Measurements from ENCODE around the gene SCMH1. TPM values are rescaled to one million over a fixed set of nuclear protein-coding genes. Genes with fewer than 3 reads are reported as not detected.

SCMH1 gene
- polyA plus RNA-seq (23.0 and 28.9 TPM in 2 replicates), polyA minus RNA-seq (53.9 and 73.8 TPM in 2 replicates)

DNA sequence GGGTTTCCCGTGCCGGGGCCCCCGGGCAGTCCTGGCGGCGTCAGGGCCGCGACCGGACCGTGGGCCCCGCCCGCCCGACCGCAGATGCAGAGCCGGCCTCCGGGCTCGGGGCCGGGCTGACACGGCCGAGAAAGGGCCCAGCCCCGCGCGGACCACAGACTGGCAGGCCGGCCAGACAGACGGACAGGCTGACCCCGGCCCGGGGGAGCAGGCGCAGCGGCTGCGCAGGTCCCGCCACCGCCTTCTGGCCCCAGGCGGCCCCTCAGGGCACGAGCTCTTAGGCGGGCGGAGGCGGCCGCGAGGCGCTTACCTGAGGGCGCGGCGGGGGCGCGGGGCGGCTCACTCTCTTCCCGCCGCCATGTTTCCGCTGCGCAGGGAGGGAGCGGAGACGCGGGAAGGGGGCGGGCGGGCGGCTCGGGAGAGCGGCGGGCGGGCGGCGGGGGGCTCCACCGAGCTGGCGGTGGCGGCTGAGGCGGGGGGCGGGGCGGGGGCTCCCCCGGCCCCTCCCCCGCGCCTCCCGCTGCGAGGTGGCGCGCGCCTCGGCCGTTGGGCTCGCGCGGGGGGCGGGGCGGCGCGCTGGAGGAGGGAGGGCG, at the start of gene SCMH1:
SCMH1 (minus strand) TSS at position 558 of the 593 bp plus-strand sequence. CDS start 56,173 bp downstream, outside the sequence.
- Histone ChIP-seq H3K9ac (ENCODE audit: low read length) (peak within 1 kb of the TSS; percentile 80), H3K4me2 (ENCODE audit: low read length) (peak within 1 kb of the TSS; percentile 79), H2AFZ (ENCODE audit: low read depth, low read length) (peak within 1 kb of the TSS; percentile 56), H3K4me3 (ENCODE audit: low read length) (peak within 1 kb of the TSS; percentile 78), H3K9me2 (ENCODE audit: insufficient read depth, low read length) (no peaks in the 10 kb centered on the region), H4K20me1 (ENCODE audit: insufficient read depth) (no peaks in the 10 kb centered on the region), H3K9me3 (ENCODE audit: low read length) (no peaks in the 10 kb centered on the region), H3K79me2 (replicated peaks; ENCODE audit: insufficient read depth, low read length) (peaks cover 15% of the 10 kb centered on the region), H3F3A (ENCODE audit: insufficient read depth, low read length, poor library complexity, severe bottlenecking) (peaks cover 5% of the 10 kb centered on the region), H3K27me3 (ENCODE audit: insufficient read depth, low read depth, low read length) (no peaks in the 10 kb centered on the region), H3K27ac (ENCODE audit: low read length) (peak within 1 kb of the TSS; percentile 46), H3K36me3 (ENCODE audit: insufficient read depth, low read length) (no peaks in the 10 kb centered on the region)
- TF ChIP-seq POLR2AphosphoS5 (IDR thresholded peaks at IDR 0.05): peak; percentile 49
- TF ChIP-seq, protein P1, sequence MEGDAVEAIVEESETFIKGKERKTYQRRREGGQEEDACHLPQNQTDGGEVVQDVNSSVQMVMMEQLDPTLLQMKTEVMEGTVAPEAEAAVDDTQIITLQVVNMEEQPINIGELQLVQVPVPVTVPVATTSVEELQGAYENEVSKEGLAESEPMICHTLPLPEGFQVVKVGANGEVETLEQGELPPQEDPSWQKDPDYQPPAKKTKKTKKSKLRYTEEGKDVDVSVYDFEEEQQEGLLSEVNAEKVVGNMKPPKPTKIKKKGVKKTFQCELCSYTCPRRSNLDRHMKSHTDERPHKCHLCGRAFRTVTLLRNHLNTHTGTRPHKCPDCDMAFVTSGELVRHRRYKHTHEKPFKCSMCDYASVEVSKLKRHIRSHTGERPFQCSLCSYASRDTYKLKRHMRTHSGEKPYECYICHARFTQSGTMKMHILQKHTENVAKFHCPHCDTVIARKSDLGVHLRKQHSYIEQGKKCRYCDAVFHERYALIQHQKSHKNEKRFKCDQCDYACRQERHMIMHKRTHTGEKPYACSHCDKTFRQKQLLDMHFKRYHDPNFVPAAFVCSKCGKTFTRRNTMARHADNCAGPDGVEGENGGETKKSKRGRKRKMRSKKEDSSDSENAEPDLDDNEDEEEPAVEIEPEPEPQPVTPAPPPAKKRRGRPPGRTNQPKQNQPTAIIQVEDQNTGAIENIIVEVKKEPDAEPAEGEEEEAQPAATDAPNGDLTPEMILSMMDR (IDR thresholded peaks at IDR 0.05; ENCODE audit: poor library complexity, severe bottlenecking): no peak

GRCh38 chr1:41291195-41291594, 49.1 kb upstream of the SCMH1 start:
- Histone ChIP-seq H3K9me3 (ENCODE audit: low read length) (no peaks in the 10 kb centered on the region), H2AFZ (ENCODE audit: low read depth, low read length) (no peak overlapping the region), H3F3A (ENCODE audit: insufficient read depth, low read length, poor library complexity, severe bottlenecking) (no peaks in the 10 kb centered on the region), H3K4me2 (ENCODE audit: low read length) (no peak overlapping the region), H3K9ac (ENCODE audit: low read length) (no peak overlapping the region), H3K9me2 (ENCODE audit: insufficient read depth, low read length) (no peaks in the 10 kb centered on the region), H3K27me3 (ENCODE audit: insufficient read depth, low read depth, low read length) (no peaks in the 10 kb centered on the region), H4K20me1 (ENCODE audit: insufficient read depth) (no peaks in the 10 kb centered on the region), H3K4me3 (ENCODE audit: low read length) (no peak overlapping the region), H3K36me3 (ENCODE audit: insufficient read depth, low read length) (no peaks in the 10 kb centered on the region), H3K27ac (ENCODE audit: low read length) (no peak overlapping the region), H3K79me2 (replicated peaks; ENCODE audit: insufficient read depth, low read length) (no peaks in the 10 kb centered on the region)
- no peak for TF ChIP-seq POLR2AphosphoS5 (IDR thresholded peaks at IDR 0.05)
- TF ChIP-seq EP300 (conservative IDR thresholded peaks at IDR 0.05; ENCODE audit: poor library complexity, severe bottlenecking): no peak
- TF ChIP-seq SMC3 (conservative IDR thresholded peaks at IDR 0.05; ENCODE audit: poor library complexity): no peak

- H3K4me3 ChIP-seq (ENCODE audit: low read length): no peak overlapping the region
- no peak overlapping the region for H3K4me2 ChIP-seq (ENCODE audit: low read length)
- H3K36me3 ChIP-seq (ENCODE audit: insufficient read depth, low read length): no peaks in the 10 kb centered on the region
- H3F3A ChIP-seq (ENCODE audit: insufficient read depth, low read length, poor library complexity, severe bottlenecking): no peaks in the 10 kb centered on the region
- no peak overlapping the region for H2AFZ ChIP-seq (ENCODE audit: low read depth, low read length)
- no peaks in the 10 kb centered on the region for H3K79me2 ChIP-seq (replicated peaks; ENCODE audit: insufficient read depth, low read length)
- H4K20me1 ChIP-seq (ENCODE audit: insufficient read depth): no peaks in the 10 kb centered on the region
- H3K9ac ChIP-seq (ENCODE audit: low read length): no peak overlapping the region
- H3K27ac ChIP-seq (ENCODE audit: low read length): no peak overlapping the region
- TF ChIP-seq EP300 (conservative IDR thresholded peaks at IDR 0.05; ENCODE audit: poor library complexity, severe bottlenecking): no peak
- TF ChIP-seq, protein P1 (IDR thresholded peaks at IDR 0.05; ENCODE audit: poor library complexity, severe bottlenecking): no peak
- TF ChIP-seq POLR2AphosphoS5 (IDR thresholded peaks at IDR 0.05): no peak
- no peak for TF ChIP-seq TAF1 (IDR thresholded peaks at IDR 0.05; ENCODE audit: low read depth)
- TF ChIP-seq EZH2 (IDR thresholded peaks at IDR 0.05; ENCODE audit: borderline replicate concordance, insufficient read depth, low read length, poor library complexity, severe bottlenecking): no peak
- TF ChIP-seq MXI1 (conservative IDR thresholded peaks at IDR 0.05; ENCODE audit: poor library complexity, severe bottlenecking): no peak
- TF ChIP-seq, protein P2, sequence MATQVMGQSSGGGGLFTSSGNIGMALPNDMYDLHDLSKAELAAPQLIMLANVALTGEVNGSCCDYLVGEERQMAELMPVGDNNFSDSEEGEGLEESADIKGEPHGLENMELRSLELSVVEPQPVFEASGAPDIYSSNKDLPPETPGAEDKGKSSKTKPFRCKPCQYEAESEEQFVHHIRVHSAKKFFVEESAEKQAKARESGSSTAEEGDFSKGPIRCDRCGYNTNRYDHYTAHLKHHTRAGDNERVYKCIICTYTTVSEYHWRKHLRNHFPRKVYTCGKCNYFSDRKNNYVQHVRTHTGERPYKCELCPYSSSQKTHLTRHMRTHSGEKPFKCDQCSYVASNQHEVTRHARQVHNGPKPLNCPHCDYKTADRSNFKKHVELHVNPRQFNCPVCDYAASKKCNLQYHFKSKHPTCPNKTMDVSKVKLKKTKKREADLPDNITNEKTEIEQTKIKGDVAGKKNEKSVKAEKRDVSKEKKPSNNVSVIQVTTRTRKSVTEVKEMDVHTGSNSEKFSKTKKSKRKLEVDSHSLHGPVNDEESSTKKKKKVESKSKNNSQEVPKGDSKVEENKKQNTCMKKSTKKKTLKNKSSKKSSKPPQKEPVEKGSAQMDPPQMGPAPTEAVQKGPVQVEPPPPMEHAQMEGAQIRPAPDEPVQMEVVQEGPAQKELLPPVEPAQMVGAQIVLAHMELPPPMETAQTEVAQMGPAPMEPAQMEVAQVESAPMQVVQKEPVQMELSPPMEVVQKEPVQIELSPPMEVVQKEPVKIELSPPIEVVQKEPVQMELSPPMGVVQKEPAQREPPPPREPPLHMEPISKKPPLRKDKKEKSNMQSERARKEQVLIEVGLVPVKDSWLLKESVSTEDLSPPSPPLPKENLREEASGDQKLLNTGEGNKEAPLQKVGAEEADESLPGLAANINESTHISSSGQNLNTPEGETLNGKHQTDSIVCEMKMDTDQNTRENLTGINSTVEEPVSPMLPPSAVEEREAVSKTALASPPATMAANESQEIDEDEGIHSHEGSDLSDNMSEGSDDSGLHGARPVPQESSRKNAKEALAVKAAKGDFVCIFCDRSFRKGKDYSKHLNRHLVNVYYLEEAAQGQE (IDR thresholded peaks at IDR 0.05; ENCODE audit: borderline replicate concordance): no peak
- TF ChIP-seq RAD21 (conservative IDR thresholded peaks at IDR 0.05): no peak
- TF ChIP-seq SMC3 (conservative IDR thresholded peaks at IDR 0.05; ENCODE audit: poor library complexity): no peak
- no peaks in the 10 kb centered on the region for H3K9me2 ChIP-seq (ENCODE audit: insufficient read depth, low read length)
- H3K9me3 ChIP-seq (ENCODE audit: low read length): no peaks in the 10 kb centered on the region
- H3K27me3 ChIP-seq (ENCODE audit: insufficient read depth, low read depth, low read length): no peaks in the 10 kb centered on the region
These were observed 47.1 kb upstream of the SCMH1 start for GRCh38 chr1:41289196-41289595.

Measured in neural cell (in vitro differentiated cells).